ENCODE measurements around the gene TEAD1.

GRCh38 chr11:12769834-12770345 is 95.7 kb downstream of the TEAD1 start:
- TF ChIP-seq CTCF (conservative IDR thresholded peaks at IDR 0.05 in 1 of 2, IDR thresholded peaks at IDR 0.05 in 1 of 2; ENCODE audit: low read depth in 1 of 2, low read length in 2 of 2) (no peak), EZH2 (IDR thresholded peaks at IDR 0.05; ENCODE audit: low read length, missing control alignments) (no peak)

Measured in fibroblast of lung (primary cell).